PC-9 (cell line): ENCODE data around the gene AFG3L2. TPM values are rescaled to one million over a fixed set of nuclear protein-coding genes. Genes with fewer than 3 reads are reported as not detected.

ENCODE experiments used
- BruUV-seq: library from RNA; stranded (reverse); fragments of 400-500 nt; replicated peaks from 2 replicates; lab custom pipeline; 2021; lab: Mats Ljungman, UMichigan
- CTCF ChIA-PET: fragments of 300-600 bp; sonication (Branson Sonifier 250); formaldehyde crosslinking; loops from one replicate; lab custom pipeline; 2022; ENCODE audit warnings: antibody characterized with exemption; lab: Charles Lee
- POLR2A ChIA-PET: fragments of 300-600 bp; sonication (Branson Sonifier 250); formaldehyde crosslinking; loops from one replicate; lab custom pipeline; 2022; ENCODE audit warnings: antibody characterized with exemption; ENCODE audit not compliant: unreplicated experiment; lab: Charles Lee
- DNase-seq, 2 experiments: peaks; one replicate each; pipeline versions ENCODE4 v3.0.0 to v3.0.0-alpha.2; 2015 to 2022; ENCODE audit warnings: mixed read lengths in 1 of 2
- H2AFZ ChIP-seq: fragments of 200-600 bp; sonication (generic); 2 replicates; pipeline ENCODE4 v1.8.1; 2017; ENCODE audit warnings: antibody characterized with exemption
- H3F3A ChIP-seq: fragments of 200-600 bp; sonication (generic); 2 replicates; pipeline ENCODE4 v1.8.1; 2017; ENCODE audit warnings: antibody characterized with exemption, mild to moderate bottlenecking, low read depth; ENCODE audit not compliant: insufficient read depth
- H3K27ac ChIP-seq: fragments of 200-600 bp; sonication (generic); 2 replicates; pipeline ENCODE4 v1.6.1; 2016; ENCODE audit warnings: mixed run types
- H3K27me3 ChIP-seq: fragments of 200-600 bp; sonication (generic); 2 replicates; pipeline ENCODE4 v1.6.1; 2016; ENCODE audit warnings: low read depth, mixed run types; ENCODE audit not compliant: insufficient read depth
- H3K36me3 ChIP-seq: fragments of 200-600 bp; sonication (generic); 2 replicates; pipeline ENCODE4 v1.6.1; 2016; ENCODE audit warnings: low read depth, mixed run types
- H3K4me1 ChIP-seq: fragments of 200-600 bp; sonication (generic); replicated peaks from 2 replicates; pipeline ENCODE4 v1.6.1; 2016; ENCODE audit warnings: mixed run types; ENCODE audit not compliant: insufficient read depth
- H3K4me2 ChIP-seq: fragments of 200-600 bp; sonication (generic); 2 replicates; pipeline ENCODE4 v1.6.1; 2017; ENCODE audit warnings: mixed run types
- H3K4me3 ChIP-seq: fragments of 200-600 bp; sonication (generic); 2 replicates; pipeline ENCODE4 v1.6.1; 2016; ENCODE audit warnings: mixed run types
- H3K79me2 ChIP-seq: fragments of 200-600 bp; sonication (generic); 2 replicates; pipeline ENCODE4 v1.6.1; 2017; ENCODE audit warnings: low read depth, mixed run types
- H3K9me2 ChIP-seq: fragments of 200-600 bp; sonication (generic); 2 replicates; pipeline ENCODE4 v1.8.1; 2017; ENCODE audit warnings: mild to moderate bottlenecking; ENCODE audit not compliant: insufficient read depth
- H3K9me3 ChIP-seq: fragments of 200-600 bp; sonication (generic); 2 replicates; pipeline ENCODE4 v1.8.1; 2016; ENCODE audit warnings: low read depth; ENCODE audit not compliant: insufficient read depth
- H4K20me1 ChIP-seq: fragments of 200-600 bp; sonication (generic); 2 replicates; pipeline ENCODE4 v1.8.1; 2017; ENCODE audit not compliant: insufficient read depth
- EZH2 ChIP-seq: fragments of 200-600 bp; sonication (generic); IDR thresholded peaks from 2 replicates; pipeline ENCODE4 v1.8.0; 2017; ENCODE audit warnings: antibody characterized with exemption, low read depth
- intact Hi-C: fragments of 100-400 bp; cut with micrococcal nuclease; formaldehyde crosslinking; loops from one replicate; pipeline ENCODE4 v1.10.0; 2022; ENCODE audit not compliant: unreplicated experiment
- total RNA-seq: library from RNA; stranded (reverse); gene quantifications from 2 replicates; pipeline ENCODE4 v1.2.3, GENCODE V29; 2021
- TF ChIP-seq, protein P1 (sequence below): fragments of 200-600 bp; sonication (generic); conservative IDR thresholded peaks from 2 replicates; pipeline ENCODE4 v1.6.1; 2017; ENCODE audit warnings: mixed run types, antibody characterized with exemption, mild to moderate bottlenecking, moderate library complexity

Gene AFG3L2
- total RNA-seq, 1 experiment from 2014 or later, result 69.4 TPM

DNA sequence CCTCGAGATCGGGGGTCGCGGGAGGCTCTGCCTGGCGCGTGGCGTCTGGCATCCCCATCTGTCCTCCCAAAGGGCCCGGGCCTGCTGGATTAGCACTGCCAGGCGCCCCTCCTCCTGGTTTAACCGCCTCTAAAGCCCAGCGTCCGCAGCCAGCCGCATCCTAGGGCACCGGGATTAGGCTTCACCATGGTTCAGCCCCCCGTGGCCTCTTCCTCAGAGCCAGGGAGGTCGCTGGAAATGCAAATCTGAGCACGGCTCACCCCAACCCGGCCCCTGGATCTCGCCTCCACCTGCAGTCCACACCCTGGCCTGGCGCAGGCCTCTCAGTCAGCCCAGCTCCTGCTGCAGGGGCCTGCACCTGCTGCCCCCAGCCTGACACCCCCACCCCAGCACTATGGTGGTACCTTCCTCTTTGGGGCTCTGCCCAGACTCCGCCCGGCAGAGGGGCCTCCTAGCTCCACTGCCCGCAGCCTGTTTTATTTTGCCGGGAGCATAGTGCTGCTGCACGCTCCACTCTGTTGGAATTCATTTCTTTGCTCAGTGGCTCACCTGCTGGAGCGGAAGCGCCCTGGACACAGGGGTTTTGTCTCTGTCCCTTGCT lies 43.9 kb upstream of the AFG3L2 start:
- H3K27me3 ChIP-seq, result no peaks in the 10 kb centered on the region
- ChIA-PET POLR2A (no interaction called here), CTCF (no interaction called here)
- no peaks in the 10 kb centered on the region for H3K9me2 ChIP-seq
- intact Hi-C loops, result no loop called here
- no TSS peak for BruUV-seq
- no peaks in the 10 kb centered on the region for H3K36me3 ChIP-seq
- H4K20me1 ChIP-seq, result no peaks in the 10 kb centered on the region
- no peaks in the 10 kb centered on the region; the same call in 1 of the 2 replicates for H3K9me3 ChIP-seq
- no peak for DNase-seq
- no peak overlapping the region for H3K4me2 ChIP-seq
- no peak for TF ChIP-seq EZH2
- TF ChIP-seq, protein P1, sequence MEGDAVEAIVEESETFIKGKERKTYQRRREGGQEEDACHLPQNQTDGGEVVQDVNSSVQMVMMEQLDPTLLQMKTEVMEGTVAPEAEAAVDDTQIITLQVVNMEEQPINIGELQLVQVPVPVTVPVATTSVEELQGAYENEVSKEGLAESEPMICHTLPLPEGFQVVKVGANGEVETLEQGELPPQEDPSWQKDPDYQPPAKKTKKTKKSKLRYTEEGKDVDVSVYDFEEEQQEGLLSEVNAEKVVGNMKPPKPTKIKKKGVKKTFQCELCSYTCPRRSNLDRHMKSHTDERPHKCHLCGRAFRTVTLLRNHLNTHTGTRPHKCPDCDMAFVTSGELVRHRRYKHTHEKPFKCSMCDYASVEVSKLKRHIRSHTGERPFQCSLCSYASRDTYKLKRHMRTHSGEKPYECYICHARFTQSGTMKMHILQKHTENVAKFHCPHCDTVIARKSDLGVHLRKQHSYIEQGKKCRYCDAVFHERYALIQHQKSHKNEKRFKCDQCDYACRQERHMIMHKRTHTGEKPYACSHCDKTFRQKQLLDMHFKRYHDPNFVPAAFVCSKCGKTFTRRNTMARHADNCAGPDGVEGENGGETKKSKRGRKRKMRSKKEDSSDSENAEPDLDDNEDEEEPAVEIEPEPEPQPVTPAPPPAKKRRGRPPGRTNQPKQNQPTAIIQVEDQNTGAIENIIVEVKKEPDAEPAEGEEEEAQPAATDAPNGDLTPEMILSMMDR, result no peak
- no peak overlapping the region for H3K4me3 ChIP-seq
- H2AFZ ChIP-seq, result no peak overlapping the region
- H3K27ac ChIP-seq, result no peak overlapping the region
- peaks cover 10% of the 10 kb centered on the region for H3F3A ChIP-seq
- H3K4me1 ChIP-seq, result no peaks in the 10 kb centered on the region
- H3K79me2 ChIP-seq, result no peaks in the 10 kb centered on the region

DNA sequence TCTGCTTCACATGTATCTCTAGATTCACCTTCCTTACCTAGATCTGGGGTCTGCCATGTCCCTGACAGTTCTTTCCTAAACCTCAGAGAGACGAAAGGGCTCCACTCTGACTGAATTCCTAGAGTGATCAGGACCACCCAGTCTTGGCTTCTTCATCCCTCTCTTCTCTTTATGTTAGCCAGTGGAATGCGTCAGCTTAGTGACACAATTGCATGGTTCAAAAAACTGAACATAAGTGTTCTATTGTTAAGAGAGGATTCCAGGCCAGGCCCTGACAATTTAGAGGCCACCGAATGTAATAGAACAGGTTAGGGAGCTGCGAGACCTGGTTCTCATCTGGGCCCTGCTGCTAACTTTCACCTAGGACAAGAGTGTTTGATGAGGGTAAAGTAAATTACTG lies 40.7 kb upstream of the AFG3L2 start:
- POLR2A ChIA-PET, result no interaction called here

DNA sequence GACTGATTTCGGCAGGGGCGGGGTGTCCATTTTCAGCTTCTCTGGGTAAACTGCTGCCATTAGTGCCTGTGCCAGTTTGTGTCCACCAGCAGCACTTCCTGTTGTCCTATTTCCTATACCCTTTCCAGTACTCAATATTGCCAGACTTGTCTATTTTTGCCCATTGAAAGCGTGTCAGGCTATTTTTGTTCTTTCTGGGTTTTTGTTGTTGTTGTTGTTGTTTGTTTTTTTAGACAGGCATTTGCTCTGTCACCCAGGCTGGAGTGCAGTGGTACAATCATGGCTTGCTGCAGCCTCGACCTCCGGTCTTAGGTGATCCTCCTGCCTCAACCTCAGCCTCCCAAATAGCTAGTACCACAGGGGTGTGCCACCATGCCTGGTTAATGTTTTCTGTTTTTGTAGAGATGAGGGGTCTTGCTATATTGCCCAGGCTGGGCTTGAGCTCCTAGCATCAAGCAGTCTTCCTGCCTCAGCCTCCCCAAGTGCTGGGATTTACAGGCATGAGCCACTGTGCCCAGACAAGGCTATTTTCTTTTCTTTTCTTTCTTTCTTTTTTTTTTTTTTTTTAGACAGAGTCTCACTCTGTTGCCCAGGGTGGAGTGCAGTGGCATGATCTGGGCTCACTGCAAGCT lies 39.2 kb upstream of the AFG3L2 start:
- no peak overlapping the region for H2AFZ ChIP-seq
- H3F3A ChIP-seq, result peaks cover 10% of the 10 kb centered on the region
- no peaks in the 10 kb centered on the region for H3K4me1 ChIP-seq
- H3K4me2 ChIP-seq, result no peak overlapping the region
- H3K9me2 ChIP-seq, result no peaks in the 10 kb centered on the region
- no peak overlapping the region for H3K4me3 ChIP-seq
- ChIA-PET POLR2A (no interaction called here), CTCF (no interaction called here)
- H3K9me3 ChIP-seq, result no peaks in the 10 kb centered on the region; the same call in 1 of the 2 replicates
- BruUV-seq, result no TSS peak
- no peaks in the 10 kb centered on the region for H3K36me3 ChIP-seq
- H3K27ac ChIP-seq, result no peak overlapping the region
- H4K20me1 ChIP-seq, result no peaks in the 10 kb centered on the region
- no peaks in the 10 kb centered on the region for H3K27me3 ChIP-seq
- intact Hi-C loops, result no loop called here
- H3K79me2 ChIP-seq, result no peaks in the 10 kb centered on the region
- TF ChIP-seq, protein P1, result no peak
- TF ChIP-seq EZH2, result no peak
- no peak for DNase-seq

More for the DNA sequence above, 40.7 kb upstream of the AFG3L2 start:
- intact Hi-C loops, result no loop called here
- Histone ChIP-seq H3F3A (peaks cover 10% of the 10 kb centered on the region), H3K9me2 (no peaks in the 10 kb centered on the region), H3K27ac (no peak overlapping the region), H3K27me3 (no peaks in the 10 kb centered on the region), H3K36me3 (no peaks in the 10 kb centered on the region), H3K4me3 (no peak overlapping the region), H3K4me2 (no peak overlapping the region), H3K4me1 (no peaks in the 10 kb centered on the region), H4K20me1 (no peaks in the 10 kb centered on the region), H3K9me3 (no peaks in the 10 kb centered on the region; the same call in 1 of the 2 replicates), H2AFZ (no peak overlapping the region), H3K79me2 (no peaks in the 10 kb centered on the region)
- TF ChIP-seq EZH2, result no peak
- TF ChIP-seq, protein P1, result no peak
- CTCF ChIA-PET, result no interaction called here
- no TSS peak for BruUV-seq
- DNase-seq, result no peak
